HG02973 (cell line): ENCODE data around the gene GPATCH3.
A peak's percentile ranks its signal among the peaks of the same experiment; 100 is the strongest.
"Not testable (repeated sequence)": the region's sequence is repeated elsewhere in the genome, so short reads cannot be mapped to it uniquely, and the experiment has no call there.

Experiments
- ATAC-seq: cut with Tn5 transposase; IDR thresholded peaks from one replicate; pipeline ENCODE4 v1.9.1; 2021; ENCODE audit warnings: moderate library complexity; ENCODE audit not compliant: unreplicated experiment

The GPATCH3 gene, protein sequence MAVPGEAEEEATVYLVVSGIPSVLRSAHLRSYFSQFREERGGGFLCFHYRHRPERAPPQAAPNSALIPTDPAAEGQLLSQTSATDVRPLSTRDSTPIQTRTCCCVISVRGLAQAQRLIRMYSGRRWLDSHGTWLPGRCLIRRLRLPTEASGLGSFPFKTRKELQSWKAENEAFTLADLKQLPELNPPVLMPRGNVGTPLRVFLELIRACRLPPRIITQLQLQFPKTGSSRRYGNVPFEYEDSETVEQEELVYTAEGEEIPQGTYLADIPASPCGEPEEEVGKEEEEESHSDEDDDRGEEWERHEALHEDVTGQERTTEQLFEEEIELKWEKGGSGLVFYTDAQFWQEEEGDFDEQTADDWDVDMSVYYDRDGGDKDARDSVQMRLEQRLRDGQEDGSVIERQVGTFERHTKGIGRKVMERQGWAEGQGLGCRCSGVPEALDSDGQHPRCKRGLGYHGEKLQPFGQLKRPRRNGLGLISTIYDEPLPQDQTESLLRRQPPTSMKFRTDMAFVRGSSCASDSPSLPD

DNA sequence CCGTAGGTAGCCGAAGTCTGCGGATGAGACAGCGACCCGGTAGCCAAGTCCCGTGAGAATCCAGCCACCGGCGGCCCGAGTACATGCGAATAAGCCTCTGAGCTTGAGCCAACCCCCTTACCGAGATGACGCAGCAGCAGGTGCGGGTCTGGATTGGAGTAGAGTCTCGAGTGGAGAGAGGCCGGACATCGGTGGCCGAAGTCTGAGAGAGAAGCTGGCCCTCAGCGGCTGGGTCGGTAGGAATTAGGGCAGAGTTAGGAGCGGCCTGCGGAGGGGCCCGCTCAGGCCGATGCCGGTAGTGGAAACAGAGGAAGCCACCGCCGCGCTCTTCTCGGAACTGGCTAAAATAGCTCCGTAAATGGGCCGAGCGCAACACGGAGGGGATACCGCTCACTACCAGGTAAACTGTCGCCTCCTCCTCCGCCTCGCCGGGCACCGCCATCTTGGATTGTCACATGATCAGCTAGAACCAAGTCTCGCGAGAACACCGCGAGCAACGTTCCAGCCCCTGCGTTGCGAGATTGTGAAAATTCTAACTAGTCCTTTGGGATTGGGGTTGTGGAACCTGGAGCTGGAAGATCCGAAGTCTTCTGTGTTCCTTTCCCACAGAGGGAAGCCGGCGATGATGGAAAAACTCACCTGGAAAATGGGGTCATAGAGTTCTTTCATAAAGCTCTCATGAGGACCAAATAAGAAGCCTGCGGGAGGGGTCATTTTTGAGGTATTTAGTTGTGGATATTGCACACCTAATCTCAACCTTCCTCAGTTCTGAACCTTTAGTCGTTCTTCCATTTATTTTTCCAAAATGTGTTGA lies at the start of gene GPATCH3:
TSS of gene GPATCH3 (minus strand) at position 467 of the 814 bp plus-strand sequence. CDS start at position 442, 25 bp downstream.
- peak; percentile 67 for ATAC-seq

DNA sequence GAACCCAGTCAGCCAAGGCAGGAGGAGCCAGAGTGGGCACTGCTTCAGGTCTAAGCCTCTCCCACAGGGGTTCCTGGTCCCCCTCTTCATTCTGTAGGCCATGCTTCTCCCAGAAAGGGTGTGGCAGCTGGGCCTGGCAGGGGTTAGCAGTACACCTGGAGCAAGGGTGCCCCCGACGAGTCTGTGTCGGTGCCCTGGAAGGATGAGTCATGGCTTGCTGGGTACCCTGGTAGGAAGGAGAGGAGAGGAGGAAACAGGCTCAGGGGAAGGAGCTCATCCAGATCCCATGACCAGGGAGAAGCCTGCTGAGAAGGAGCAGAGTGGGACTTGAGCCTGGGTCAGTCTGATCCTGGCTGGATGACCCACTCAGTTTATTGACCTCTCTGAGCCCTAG lies 49.7 kb upstream of the GPATCH3 start:
- no peak for ATAC-seq

- ATAC-seq, result no peak
These were observed 49.1 kb upstream of the GPATCH3 start for GRCh38 chr1:26949266-26949925.

- ATAC-seq, result not testable (repeated sequence)
These were observed 48.4 kb upstream of the GPATCH3 start for GRCh38 chr1:26948725-26949057.

- no peak for ATAC-seq
These were observed 46.0 kb upstream of the GPATCH3 start for GRCh38 chr1:26946270-26946669.

- no peak for ATAC-seq
These were observed 45.5 kb upstream of the GPATCH3 start for GRCh38 chr1:26945728-26946127.

- ATAC-seq, result no peak
These were observed 44.9 kb upstream of the GPATCH3 start for GRCh38 chr1:26945138-26945537.

GRCh38 chr1:26942656-26943055 lies 42.4 kb upstream of the GPATCH3 start:
- no peak for ATAC-seq

- ATAC-seq, result no peak
These were observed 41.0 kb upstream of the GPATCH3 start for GRCh38 chr1:26941311-26941710.

- ATAC-seq, result no peak
These were observed 38.4 kb upstream of the GPATCH3 start for GRCh38 chr1:26938659-26939025.

DNA sequence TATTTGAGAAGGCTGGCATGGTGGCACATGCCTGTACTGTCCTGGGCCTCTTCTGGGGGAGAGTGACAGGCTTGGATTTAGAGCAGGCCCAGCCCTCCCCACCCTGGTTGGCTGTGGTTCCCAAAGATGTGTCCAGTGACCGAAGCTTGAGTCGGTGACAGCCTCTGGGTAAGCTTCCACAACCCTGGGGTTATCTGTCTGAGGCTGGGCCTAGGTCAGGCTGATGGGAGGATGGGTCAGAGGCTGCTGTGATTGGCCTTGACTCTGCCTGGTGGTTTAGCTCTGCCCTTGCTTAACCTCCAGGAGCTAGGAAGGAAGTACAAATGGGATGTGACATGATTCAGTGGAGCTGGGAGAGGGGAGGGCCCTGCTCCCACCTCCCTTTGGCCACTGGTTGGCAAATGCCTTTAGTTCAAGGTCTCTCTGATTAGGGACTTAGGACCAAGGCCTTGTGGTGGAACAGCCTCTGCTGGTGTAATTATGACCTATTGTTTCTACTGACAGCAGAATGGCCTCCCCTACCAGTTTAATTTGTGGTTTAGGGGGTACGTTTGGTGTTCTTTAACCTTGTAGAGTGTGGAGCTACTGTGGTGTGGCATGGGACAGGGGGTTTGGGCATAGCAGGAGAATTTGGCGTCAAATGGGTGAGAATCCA lies 37.9 kb upstream of the GPATCH3 start:
- ATAC-seq, result no peak

DNA sequence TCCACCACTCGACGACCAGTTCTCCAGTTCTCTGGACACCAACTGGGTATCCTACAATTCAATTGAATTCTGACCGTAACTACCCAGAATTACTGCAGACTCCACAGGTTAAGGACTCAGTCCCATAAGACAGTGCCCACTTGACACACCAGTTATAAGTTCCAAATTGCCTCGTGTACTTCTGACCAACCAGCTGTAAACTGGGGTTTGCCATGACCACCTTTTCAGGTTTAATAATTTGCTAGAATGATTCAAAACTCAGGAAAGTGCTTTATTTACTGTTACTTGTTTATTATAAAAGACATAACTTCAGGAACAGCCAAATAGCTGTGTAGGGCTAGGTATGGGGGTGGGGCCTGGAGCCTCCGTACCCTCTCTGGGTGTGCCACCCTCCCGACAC lies 36.6 kb upstream of the GPATCH3 start:
- no peak for ATAC-seq

DNA sequence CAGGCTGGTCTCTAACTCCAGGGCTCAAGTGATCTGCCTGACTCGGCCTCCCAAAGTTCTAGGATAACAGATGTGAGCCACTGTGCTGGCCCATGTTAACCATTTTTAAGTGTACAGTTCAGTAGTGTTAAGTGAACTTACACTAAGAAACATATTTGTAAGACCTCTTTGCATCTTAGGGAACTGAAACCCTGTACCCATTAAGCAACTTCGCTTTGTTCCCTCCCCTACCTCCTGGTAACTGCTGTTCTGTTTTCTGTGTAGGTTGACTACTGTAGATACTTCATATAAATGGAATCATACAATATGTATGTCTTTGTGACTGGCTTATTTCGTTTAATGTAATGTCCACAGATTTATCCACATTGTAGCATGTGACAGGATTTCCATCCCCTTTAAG lies 32.3 kb upstream of the GPATCH3 start:
- ATAC-seq, result no peak

GRCh38 chr1:26923711-26924110 lies 23.4 kb upstream of the GPATCH3 start:
- ATAC-seq, result no peak

DNA sequence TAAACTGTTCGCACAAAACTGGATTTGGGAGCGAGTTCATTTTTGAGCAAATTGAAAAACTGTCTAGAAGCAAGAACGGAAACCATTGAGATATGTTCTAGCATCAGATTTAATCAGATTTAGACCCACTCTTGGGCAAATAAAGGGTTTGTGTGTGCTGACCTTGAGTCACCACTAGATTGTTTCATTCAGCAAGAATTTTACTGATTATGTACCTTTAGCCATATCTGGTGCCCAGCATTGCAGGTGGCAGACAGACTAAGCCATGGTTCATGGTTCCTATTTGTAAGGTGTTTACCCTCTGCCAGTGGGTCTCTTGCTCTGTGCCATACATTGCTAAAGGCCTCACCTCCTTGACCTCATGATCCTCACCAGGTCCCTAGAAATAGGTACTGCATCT lies 22.6 kb upstream of the GPATCH3 start:
- ATAC-seq, result no peak

DNA sequence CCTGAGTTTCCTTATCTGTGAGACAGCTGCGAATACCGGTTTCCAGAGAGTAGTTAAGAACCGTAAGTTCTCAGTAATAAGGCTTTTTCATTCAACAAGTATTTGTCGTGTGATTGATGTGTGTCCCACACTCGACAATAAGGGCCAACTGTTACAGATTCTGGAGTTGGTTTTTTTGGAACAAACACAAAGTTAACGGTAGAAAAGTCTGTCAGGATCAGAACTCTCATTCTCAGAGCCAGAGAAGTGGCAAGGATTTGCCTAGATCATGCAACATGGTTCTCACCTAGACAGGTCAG lies 22.1 kb upstream of the GPATCH3 start:
- ATAC-seq, result no peak

GRCh38 chr1:26921540-26922430 lies 21.5 kb upstream of the GPATCH3 start, which contains the start of gene NUDC:
Gene NUDC (plus strand): TSS chr1:26921743. CDS start chr1:26921849, 106 bp downstream.
- ATAC-seq, result peak; percentile 94

GRCh38 chr1:26921126-26921539 lies 20.9 kb upstream of the GPATCH3 start:
- peak; percentile 19 for ATAC-seq

DNA sequence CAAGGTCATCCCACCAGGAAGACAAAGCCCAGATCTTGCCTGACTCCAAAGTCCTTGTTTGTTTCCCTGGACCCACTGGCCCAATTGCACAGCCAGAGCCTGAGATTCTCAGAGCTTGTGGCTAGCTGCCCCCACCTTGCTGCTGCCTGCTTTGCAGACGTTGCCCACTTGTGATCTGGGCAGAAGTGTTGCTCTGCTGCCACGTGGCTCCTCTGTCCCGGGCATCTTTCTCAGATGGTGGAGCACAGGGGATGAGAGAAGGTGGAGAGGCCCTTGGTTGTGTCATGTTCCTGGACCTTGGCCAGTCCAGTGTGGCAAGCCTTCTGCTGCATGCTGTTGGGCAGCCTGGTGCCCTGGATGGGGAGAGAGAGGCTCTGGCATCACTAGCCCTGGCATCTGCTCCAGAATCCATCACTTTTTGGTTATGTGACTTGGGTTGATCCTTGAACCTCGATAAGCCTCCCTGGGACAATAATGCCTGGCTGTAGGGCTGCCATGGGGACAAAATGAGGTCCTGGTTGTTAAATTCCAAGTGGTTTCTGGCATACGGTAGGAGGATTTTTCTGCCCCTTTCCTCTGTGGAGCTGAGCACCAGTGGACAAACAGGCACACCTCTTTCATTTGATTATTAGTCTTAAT lies 15.1 kb upstream of the GPATCH3 start:
- ATAC-seq, result no peak
